ENCODE measurements around the gene CDA. TPM values are rescaled to one million over a fixed set of nuclear protein-coding genes. Genes with fewer than 3 reads are reported as not detected.

The CDA gene
- total RNA-seq, 1 donor from 2014 or later = 6.0 TPM

- no peak for TF ChIP-seq CTCF (conservative IDR thresholded peaks at IDR 0.05; ENCODE audit: low read depth, low read length)
- no peak overlapping the region for H3K4me3 ChIP-seq (ENCODE audit: low read depth, low read length)
- no peak for DNase-seq (ENCODE audit: low read depth)
Observed at GRCh38 chr1:20625176-20626097, 36.5 kb downstream of the CDA start.

- no peak for DNase-seq (ENCODE audit: low read depth)
- H3K4me3 ChIP-seq (ENCODE audit: low read depth, low read length) = no peak overlapping the region
- TF ChIP-seq CTCF (conservative IDR thresholded peaks at IDR 0.05; ENCODE audit: low read depth, low read length) = no peak
Observed at GRCh38 chr1:20626098-20626427, 37.2 kb downstream of the CDA start.

- H3K4me3 ChIP-seq (ENCODE audit: low read depth, low read length) = no peak overlapping the region
- no peak for TF ChIP-seq CTCF (conservative IDR thresholded peaks at IDR 0.05; ENCODE audit: low read depth, low read length)
- no peak for DNase-seq (ENCODE audit: low read depth)
Observed at GRCh38 chr1:20626524-20626923, 37.6 kb downstream of the CDA start.

- no peak overlapping the region for H3K4me3 ChIP-seq (ENCODE audit: low read depth, low read length)
- no peak for DNase-seq (ENCODE audit: low read depth)
- no peak for TF ChIP-seq CTCF (conservative IDR thresholded peaks at IDR 0.05; ENCODE audit: low read depth, low read length)
Observed at GRCh38 chr1:20630729-20631128, 41.8 kb downstream of the CDA start.

- H3K4me3 ChIP-seq (ENCODE audit: low read depth, low read length) = no peak overlapping the region
- DNase-seq (ENCODE audit: low read depth) = no peak
- no peak for TF ChIP-seq CTCF (conservative IDR thresholded peaks at IDR 0.05; ENCODE audit: low read depth, low read length)
Observed at GRCh38 chr1:20632386-20632785, 43.5 kb downstream of the CDA start.

GRCh38 chr1:20633190-20634064, 44.5 kb downstream of the CDA start, which contains the start of gene PINK1:
Gene PINK1, plus strand, starts transcription at chr1:20633458. Its CDS starts 91 bp downstream, at chr1:20633549.
- peak; percentile 91 for TF ChIP-seq CTCF (conservative IDR thresholded peaks at IDR 0.05; ENCODE audit: low read depth, low read length)
- DNase-seq (ENCODE audit: low read depth) = no peak
- peak within 1 kb of the TSS; percentile 87 for H3K4me3 ChIP-seq (ENCODE audit: low read depth, low read length)
